Keratinocyte (primary cell): ENCODE measurements around the gene PRRT1B. TPM values are rescaled to one million over a fixed set of nuclear protein-coding genes. Genes with fewer than 3 reads are reported as not detected.

Experiments
- DNase-seq: peaks from one replicate; pipeline ENCODE4 v3.0.0-alpha.2; 2011; ENCODE audit warnings: low read depth, missing footprints, low spot score
- FAIRE-seq: peaks from 2 replicates; lab custom pipeline; 2011; peaks lifted over from hg19 to GRCh38; lab: Jason Lieb, UNC
- H2AFZ ChIP-seq: 2 replicates; pipeline ENCODE4 v1.6.0; 2012; ENCODE audit warnings: low read length, control low read depth, inconsistent platforms; ENCODE audit not compliant: control insufficient read depth
- H3K27ac ChIP-seq: 2 replicates; pipeline ENCODE4 v1.5.1; 2011; ENCODE audit warnings: low read length; ENCODE audit not compliant: control insufficient read depth, insufficient read depth
- H3K27me3 ChIP-seq: 3 replicates; pipeline ENCODE4 v1.6.0; 2011; ENCODE audit warnings: low read length; ENCODE audit not compliant: control insufficient read depth, insufficient read depth; ENCODE audit errors: extremely low read depth
- H3K36me3 ChIP-seq, 2 experiments: 2 replicates in 1 of 2; 3 replicates in 1 of 2; pipeline ENCODE4 v1.5.1; 2011; ENCODE audit warnings: low read length in 2 of 2, mild to moderate bottlenecking in 1 of 2; ENCODE audit not compliant: control insufficient read depth in 2 of 2, insufficient read depth in 2 of 2; ENCODE audit errors: extremely low read depth in 1 of 2
- H3K4me1 ChIP-seq: 3 replicates; pipeline ENCODE4 v1.5.1; 2011; ENCODE audit warnings: low read length; ENCODE audit not compliant: control insufficient read depth, insufficient read depth; ENCODE audit errors: extremely low read depth
- H3K4me2 ChIP-seq: 3 replicates; pipeline ENCODE4 v1.6.0; 2011; ENCODE audit warnings: low read depth, low read length; ENCODE audit not compliant: control insufficient read depth, insufficient read depth; ENCODE audit errors: extremely low read depth
- H3K4me3 ChIP-seq, 3 experiments: fragments of 200-600 bp in 1 of 3; sonication (generic) in 1 of 3; 2 replicates in 2 of 3; 3 replicates in 1 of 3; pipeline ENCODE4 v1.5.1; 2011 to 2016; ENCODE audit warnings: low read length in 3 of 3, mild to moderate bottlenecking in 3 of 3, control low read depth in 2 of 3, inconsistent platforms in 1 of 3, low read depth in 1 of 3, mixed read lengths in 1 of 3, mixed run types in 1 of 3, moderate library complexity in 1 of 3; ENCODE audit not compliant: control insufficient read depth in 2 of 3, insufficient read depth in 2 of 3; ENCODE audit errors: extremely low read depth in 1 of 3
- H3K79me2 ChIP-seq: 2 replicates; pipeline ENCODE4 v1.6.0; 2012; ENCODE audit warnings: low read length; ENCODE audit not compliant: control insufficient read depth, insufficient read depth
- H3K9ac ChIP-seq: 3 replicates; pipeline ENCODE4 v1.6.0; 2011; ENCODE audit warnings: low read length; ENCODE audit not compliant: control insufficient read depth, insufficient read depth; ENCODE audit errors: extremely low read depth
- H3K9me1 ChIP-seq: 3 replicates; pipeline ENCODE4 v1.6.0; 2011; ENCODE audit warnings: low read length; ENCODE audit not compliant: control insufficient read depth, insufficient read depth; ENCODE audit errors: extremely low read depth
- H3K9me3 ChIP-seq: 2 replicates; pipeline ENCODE4 v1.5.1; 2012; ENCODE audit warnings: low read depth, low read length; ENCODE audit not compliant: control insufficient read depth
- H4K20me1 ChIP-seq: 3 replicates; pipeline ENCODE4 v1.6.0; 2011; ENCODE audit warnings: low read length; ENCODE audit not compliant: control insufficient read depth, insufficient read depth; ENCODE audit errors: extremely low read depth
- EZH2 ChIP-seq: IDR thresholded peaks from one replicate; pipeline ENCODE4 v1.6.1; 2012; ENCODE audit warnings: inconsistent platforms, mild to moderate bottlenecking, low read length, moderate library complexity
- dilution Hi-C: fragments of 300-500 bp; cut with MboI; formaldehyde crosslinking; loops from one replicate; pipeline ENCODE4 v1.7.0; 2020; ENCODE audit warnings: low sequenced_read_pairs; ENCODE audit not compliant: extremely low pct_ligation_motif_present
- polyA plus RNA-seq, 5 experiments: library from polyadenylated mRNA; depleted of rRNA in 3 of 5; stranded (reverse) in 3 of 5; stranded (forward) in 1 of 5; unstranded in 1 of 5; fragments of >200 nt; gene quantifications; 1 replicate in 1 of 5; 2 replicates in 3 of 5; 3 replicates in 1 of 5; pipeline versions ENCODE4 v1.2.1 to v1.2.3, GENCODE V29; 2011 to 2012; ENCODE audit warnings: missing spikeins in 2 of 5, low read depth in 1 of 5, low replicate concordance in 1 of 5
- TF ChIP-seq, protein P1 (sequence below), 3 experiments: IDR thresholded peaks in 1 of 3; conservative IDR thresholded peaks in 1 of 3; optimal IDR thresholded peaks in 1 of 3; 2 replicates in 2 of 3; 3 replicates in 1 of 3; pipeline versions ENCODE3 to v1.5.1; 2011; ENCODE audit warnings: low read length in 3 of 3, mild to moderate bottlenecking in 3 of 3, moderate library complexity in 2 of 3, control low read depth in 1 of 3, inconsistent platforms in 1 of 3; ENCODE audit not compliant: insufficient read depth in 2 of 3; ENCODE audit errors: extremely low read depth in 1 of 3

Gene PRRT1B
- polyA plus RNA-seq, 1 donor (not counting 4 experiments of a cell fraction or from before 2014, with no cell fraction given), result not detected

- no peak overlapping the region for H3K4me2 ChIP-seq
- no peaks in the 10 kb centered on the region for H3K79me2 ChIP-seq
- no peaks in the 10 kb centered on the region for H3K9me3 ChIP-seq
- H3K27ac ChIP-seq, result no peak overlapping the region
- no peaks in the 10 kb centered on the region for H3K9me1 ChIP-seq
- TF ChIP-seq EZH2, result no peak
- TF ChIP-seq, protein P1, sequence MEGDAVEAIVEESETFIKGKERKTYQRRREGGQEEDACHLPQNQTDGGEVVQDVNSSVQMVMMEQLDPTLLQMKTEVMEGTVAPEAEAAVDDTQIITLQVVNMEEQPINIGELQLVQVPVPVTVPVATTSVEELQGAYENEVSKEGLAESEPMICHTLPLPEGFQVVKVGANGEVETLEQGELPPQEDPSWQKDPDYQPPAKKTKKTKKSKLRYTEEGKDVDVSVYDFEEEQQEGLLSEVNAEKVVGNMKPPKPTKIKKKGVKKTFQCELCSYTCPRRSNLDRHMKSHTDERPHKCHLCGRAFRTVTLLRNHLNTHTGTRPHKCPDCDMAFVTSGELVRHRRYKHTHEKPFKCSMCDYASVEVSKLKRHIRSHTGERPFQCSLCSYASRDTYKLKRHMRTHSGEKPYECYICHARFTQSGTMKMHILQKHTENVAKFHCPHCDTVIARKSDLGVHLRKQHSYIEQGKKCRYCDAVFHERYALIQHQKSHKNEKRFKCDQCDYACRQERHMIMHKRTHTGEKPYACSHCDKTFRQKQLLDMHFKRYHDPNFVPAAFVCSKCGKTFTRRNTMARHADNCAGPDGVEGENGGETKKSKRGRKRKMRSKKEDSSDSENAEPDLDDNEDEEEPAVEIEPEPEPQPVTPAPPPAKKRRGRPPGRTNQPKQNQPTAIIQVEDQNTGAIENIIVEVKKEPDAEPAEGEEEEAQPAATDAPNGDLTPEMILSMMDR (optimal IDR thresholded peaks at IDR 0.05 in 1 of 3, IDR thresholded peaks at IDR 0.05 in 1 of 3, conservative IDR thresholded peaks at IDR 0.05 in 1 of 3; ENCODE audit: extremely low read depth in 1 of 3, insufficient read depth in 2 of 3, low read length in 3 of 3), result no peak
- H3K36me3 ChIP-seq, result peaks cover 6 to 20% of the 10 kb centered on the region in 2 experiments
- no peak overlapping the region for H3K9ac ChIP-seq
- no peaks in the 10 kb centered on the region for H3K27me3 ChIP-seq
- dilution Hi-C loops, result no loop called here
- FAIRE-seq, result no peak
- no peak overlapping the region for H3K4me3 ChIP-seq
- DNase-seq, result no peak
- no peak overlapping the region for H2AFZ ChIP-seq
- no peaks in the 10 kb centered on the region for H4K20me1 ChIP-seq
- no peaks in the 10 kb centered on the region for H3K4me1 ChIP-seq
These were observed 43.9 kb downstream of the PRRT1B start for GRCh38 chr9:131589124-131589711.

DNA sequence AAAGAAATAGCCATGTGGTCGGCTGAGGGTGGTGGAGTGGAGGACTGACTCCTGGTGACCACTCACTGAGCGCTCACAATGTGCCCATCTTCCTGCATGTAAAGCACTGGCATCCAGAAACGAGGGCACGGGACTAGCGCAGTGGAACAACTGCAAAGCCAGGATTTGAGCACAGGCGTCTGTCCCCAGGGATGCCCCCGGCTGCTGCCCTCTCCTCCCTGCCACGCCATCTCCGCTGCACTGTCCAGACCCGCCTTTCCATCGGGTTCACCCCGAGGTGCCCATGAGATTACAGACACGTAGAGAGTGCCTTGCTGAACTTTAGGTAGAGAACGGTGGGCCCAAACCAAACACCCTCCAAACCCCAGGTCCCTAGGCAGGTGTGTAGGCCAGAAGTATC is 44.7 kb downstream of the PRRT1B start:
- Histone ChIP-seq H3K36me3 (peaks cover 6 to 22% of the 10 kb centered on the region in 2 experiments), H4K20me1 (no peaks in the 10 kb centered on the region), H3K9me3 (no peaks in the 10 kb centered on the region), H3K27me3 (no peaks in the 10 kb centered on the region), H3K79me2 (no peaks in the 10 kb centered on the region), H3K4me1 (no peaks in the 10 kb centered on the region), H3K9me1 (no peaks in the 10 kb centered on the region), H3K27ac (no peak overlapping the region), H2AFZ (no peak overlapping the region), H3K9ac (no peak overlapping the region), H3K4me3 (no peak overlapping the region), H3K4me2 (no peak overlapping the region)
- FAIRE-seq (no peak), DNase-seq (no peak)
- dilution Hi-C loops, result no loop called here
- TF ChIP-seq, protein P1 (optimal IDR thresholded peaks at IDR 0.05 in 1 of 3, IDR thresholded peaks at IDR 0.05 in 1 of 3, conservative IDR thresholded peaks at IDR 0.05 in 1 of 3; ENCODE audit: extremely low read depth in 1 of 3, insufficient read depth in 2 of 3, low read length in 3 of 3), result no peak
- no peak for TF ChIP-seq EZH2
